H9 (cell line): ENCODE data around the gene ANAPC2. TPM values are rescaled to one million over a fixed set of nuclear protein-coding genes. Genes with fewer than 3 reads are reported as not detected.
A peak's percentile ranks its signal among the peaks of the same experiment; 100 is the strongest.

Source experiments
- DNase-seq: peaks from one replicate; pipeline ENCODE4 v3.0.0-alpha.2; 2017
- H2AFZ ChIP-seq: one replicate; pipeline ENCODE4 v1.6.1; 2013; ENCODE audit warnings: mild to moderate bottlenecking, low read length, control low read depth, moderate library complexity
- H2AK5ac ChIP-seq: 2 replicates; pipeline ENCODE4 v1.6.1; 2013; ENCODE audit warnings: low read length, control low read depth, mixed read lengths; ENCODE audit not compliant: insufficient read length
- H2BK120ac ChIP-seq: one replicate; pipeline ENCODE4 v1.6.1; 2013; ENCODE audit warnings: low read depth, mild to moderate bottlenecking, low read length, control low read depth, inconsistent platforms; ENCODE audit not compliant: poor library complexity, severe bottlenecking
- H2BK12ac ChIP-seq: 2 replicates; pipeline ENCODE4 v1.6.1; 2013; ENCODE audit warnings: low read length, control low read depth, mixed read lengths, low read depth; ENCODE audit not compliant: insufficient read length
- H2BK15ac ChIP-seq: 2 replicates; pipeline ENCODE4 v1.6.1; 2013; ENCODE audit warnings: low read depth, low read length, control low read depth
- H2BK20ac ChIP-seq: one replicate; pipeline ENCODE4 v1.6.1; 2013; ENCODE audit warnings: low read depth, mild to moderate bottlenecking, low read length, control low read depth, inconsistent platforms; ENCODE audit not compliant: poor library complexity, severe bottlenecking
- H2BK5ac ChIP-seq: 2 replicates; pipeline ENCODE4 v1.6.1; 2013; ENCODE audit warnings: low read length, control low read depth, mixed read lengths; ENCODE audit not compliant: insufficient read length
- H3K14ac ChIP-seq: 2 replicates; pipeline ENCODE4 v1.6.1; 2013; ENCODE audit warnings: low read length, control low read depth; ENCODE audit not compliant: insufficient read depth
- H3K18ac ChIP-seq: 2 replicates; pipeline ENCODE4 v1.6.1; 2013; ENCODE audit warnings: low read depth, mild to moderate bottlenecking, mixed read lengths, low read length, control low read depth; ENCODE audit not compliant: insufficient read length
- H3K23ac ChIP-seq: 2 replicates; pipeline ENCODE4 v1.6.1; 2013; ENCODE audit warnings: low read length, control low read depth, mixed read lengths, low read depth; ENCODE audit not compliant: insufficient read length
- H3K23me2 ChIP-seq: 2 replicates; pipeline ENCODE4 v1.6.1; 2013; ENCODE audit warnings: low read depth, mild to moderate bottlenecking, mixed read lengths, low read length, control low read depth; ENCODE audit not compliant: insufficient read length, poor library complexity, severe bottlenecking
- H3K27ac ChIP-seq: 2 replicates; pipeline ENCODE4 v1.5.1; 2013; ENCODE audit warnings: low read length, control low read depth, mixed read lengths, low read depth; ENCODE audit not compliant: insufficient read length
- H3K27me3 ChIP-seq: 2 replicates; pipeline ENCODE4 v1.6.1; 2013; ENCODE audit warnings: low read length, control low read depth, inconsistent platforms; ENCODE audit not compliant: insufficient read depth
- H3K4ac ChIP-seq: 2 replicates; pipeline ENCODE4 v1.6.1; 2013; ENCODE audit warnings: low read depth, mild to moderate bottlenecking, control low read depth, inconsistent platforms, low read length, moderate library complexity
- H3K4me1 ChIP-seq: 2 replicates; pipeline ENCODE4 v1.6.1; 2013; ENCODE audit warnings: low read length, control low read depth, inconsistent platforms; ENCODE audit not compliant: insufficient read depth
- H3K4me2 ChIP-seq: 2 replicates; pipeline ENCODE4 v1.6.1; 2013; ENCODE audit warnings: low read length, control low read depth, mixed read lengths; ENCODE audit not compliant: insufficient read length, insufficient read depth
- H3K56ac ChIP-seq: 2 replicates; pipeline ENCODE4 v1.6.1; 2013; ENCODE audit warnings: low read depth, mild to moderate bottlenecking, mixed read lengths, low read length, control low read depth; ENCODE audit not compliant: insufficient read length
- H3K79me1 ChIP-seq: 2 replicates; pipeline ENCODE4 v1.6.1; 2013; ENCODE audit warnings: low read depth, mild to moderate bottlenecking, moderate library complexity, low read length, control low read depth, inconsistent platforms; ENCODE audit not compliant: insufficient read depth, poor library complexity, severe bottlenecking
- H3K79me2 ChIP-seq: 2 replicates; pipeline ENCODE4 v1.6.1; 2013; ENCODE audit warnings: low read length, control low read depth, inconsistent platforms; ENCODE audit not compliant: insufficient read depth
- H3K9ac ChIP-seq: 2 replicates; pipeline ENCODE4 v1.6.1; 2013; ENCODE audit warnings: low read length, control low read depth, mixed read lengths; ENCODE audit not compliant: insufficient read length; ENCODE audit errors: extremely low read depth
- H3K9me3 ChIP-seq: one replicate; pipeline ENCODE4 v1.6.1; 2013; ENCODE audit warnings: low read depth, low read length, inconsistent platforms; ENCODE audit not compliant: control insufficient read depth
- H3T11ph ChIP-seq: one replicate; pipeline ENCODE4 v1.6.1; 2013; ENCODE audit warnings: mild to moderate bottlenecking, low read length, control low read depth, inconsistent platforms
- H4K20me1 ChIP-seq: one replicate; pipeline ENCODE4 v1.6.1; 2013; ENCODE audit not compliant: control insufficient read depth, insufficient read length, insufficient read depth
- H4K5ac ChIP-seq: 2 replicates; pipeline ENCODE4 v1.6.1; 2013; ENCODE audit warnings: low read depth, mild to moderate bottlenecking, mixed read lengths, low read length, control low read depth; ENCODE audit not compliant: insufficient read length
- H4K8ac ChIP-seq: replicated peaks from 2 replicates; pipeline ENCODE4 v1.6.1; 2013; ENCODE audit warnings: low read length, control low read depth, mixed read lengths, low read depth; ENCODE audit not compliant: insufficient read length
- H4K91ac ChIP-seq: 2 replicates; pipeline ENCODE4 v1.6.1; 2013; ENCODE audit warnings: low read depth, mild to moderate bottlenecking, moderate library complexity, mixed read lengths, low read length, control low read depth; ENCODE audit not compliant: insufficient read length
- H3K27ac Mint-ChIP-seq, 3 experiments: 2 replicates in 2 of 3; 3 replicates in 1 of 3; pipeline ENCODE4 v1.8.0; 2020 to 2021; ENCODE audit warnings: mixed read lengths in 3 of 3, mild to moderate bottlenecking in 1 of 3, moderate library complexity in 1 of 3
- H3K27me3 Mint-ChIP-seq: 2 replicates; pipeline ENCODE4 v1.8.0; 2021; ENCODE audit warnings: low read depth, mild to moderate bottlenecking, moderate library complexity, mixed read lengths
- H3K36me3 Mint-ChIP-seq, 3 experiments: 2 replicates in 2 of 3; 3 replicates in 1 of 3; pipeline ENCODE4 v1.8.0; 2020 to 2021; ENCODE audit warnings: low read depth in 3 of 3, mixed read lengths in 3 of 3; ENCODE audit not compliant: insufficient read depth in 1 of 3
- H3K4me1 Mint-ChIP-seq, 2 experiments: 2 replicates each; pipeline ENCODE4 v1.8.0; 2020; ENCODE audit warnings: mixed read lengths in 2 of 2
- H3K4me3 Mint-ChIP-seq, 2 experiments: 2 replicates in 1 of 2; 3 replicates in 1 of 2; pipeline ENCODE4 v1.8.0; 2020 to 2021; ENCODE audit warnings: mild to moderate bottlenecking in 2 of 2, mixed read lengths in 2 of 2, moderate library complexity in 1 of 2
- H3K9me3 Mint-ChIP-seq, 2 experiments: 2 replicates in 1 of 2; 3 replicates in 1 of 2; pipeline ENCODE4 v1.8.0; 2020; ENCODE audit warnings: mild to moderate bottlenecking in 2 of 2, mixed read lengths in 2 of 2, moderate library complexity in 1 of 2
- CTCF ChIP-seq: fragments of 200-600 bp; sonication (generic); conservative IDR thresholded peaks from 3 replicates; pipeline ENCODE4 v1.8.0; 2021; ENCODE audit warnings: antibody characterized with exemption, mild to moderate bottlenecking
- WGBS: extraction: QIAGEN DNeasy Blood & Tissue Kit; methylation state at CpG from one replicate; pipeline ENCODE4 v1.1.7; 2013; ENCODE audit warnings: missing lambda C conversion rate, low lambda C conversion rate, mixed read lengths; ENCODE audit not compliant: insufficient read length; ENCODE audit errors: extremely low coverage; 5-methylcytosine and 5-hydroxymethylcytosine counted together
- total RNA-seq: library from RNA; stranded (reverse); gene quantifications from 2 replicates; pipeline ENCODE4 v1.2.1, GENCODE V29; 2021

The ANAPC2 gene
- total RNA-seq, 1 experiment from 2014 or later, result 54.8 TPM

- Histone ChIP-seq H2BK12ac (no peak overlapping the region), H2BK15ac (no peak overlapping the region), H3K4me1 (no peaks in the 10 kb centered on the region), H3K18ac (no peak overlapping the region), H3K23ac (no peak overlapping the region), H3T11ph (no peak overlapping the region), H4K20me1 (no peaks in the 10 kb centered on the region), H2BK120ac (no peak overlapping the region), H4K5ac (no peak overlapping the region), H3K9me3 (no peaks in the 10 kb centered on the region), H2BK20ac (no peak overlapping the region), H4K8ac (no peak overlapping the region), H4K91ac (no peak overlapping the region), H3K79me1 (no peaks in the 10 kb centered on the region), H3K79me2 (no peaks in the 10 kb centered on the region), H3K4ac (no peak overlapping the region), H2AFZ (no peak overlapping the region), H2BK5ac (no peak overlapping the region), H2AK5ac (no peak overlapping the region), H3K4me2 (no peak overlapping the region), H3K9ac (no peak overlapping the region), H3K27me3 (peaks cover 35% of the 10 kb centered on the region; the same call in 1 of the 2 replicates), H3K14ac (no peak overlapping the region), H3K23me2 (peaks cover 4% of the 10 kb centered on the region), H3K56ac (no peak overlapping the region), H3K27ac (no peak overlapping the region)
- no peak overlapping the region; a peak in 1 of 7 replicates for H3K27ac Mint-ChIP-seq
- no CpG with 5 or more reads among the region's 14 CpGs for WGBS
- H3K27me3 Mint-ChIP-seq, result peaks cover 85% of the 10 kb centered on the region
- no peaks in the 10 kb centered on the region for H3K36me3 Mint-ChIP-seq
- TF ChIP-seq CTCF, result no peak
- no peak for DNase-seq
- H3K4me3 Mint-ChIP-seq, result peak overlapping the region in 1 of 2 experiments; percentile 66; a peak in 3 of 5 replicates
- peaks cover 3 to 9% of the 10 kb centered on the region in 2 experiments for H3K4me1 Mint-ChIP-seq
- H3K9me3 Mint-ChIP-seq, result no peaks in the 10 kb centered on the region
These were observed 17.7 kb downstream of the ANAPC2 start for GRCh38 chr9:137170486-137171148.
